BJ (cell line): ENCODE results near the gene CTRL. TPM values are rescaled to one million over a fixed set of nuclear protein-coding genes. Genes with fewer than 3 reads are reported as not detected.

Experiments
- CTCF ChIA-PET: fragments of 350-600 bp; formaldehyde crosslinking; extraction: SDS; loops from one replicate; lab custom pipeline; 2021; ENCODE audit warnings: antibody characterized with exemption, inconsistent platforms; lab: Yijun Ruan, JAX
- POLR2A ChIA-PET: fragments of 300-600 bp; sonication (Branson Sonifier 250); formaldehyde crosslinking; extraction: SDS; loops from one replicate; lab custom pipeline; 2021; ENCODE audit warnings: antibody characterized with exemption; lab: Charles Lee
- DNase-seq: peaks from one replicate; pipeline ENCODE4 v3.0.0-alpha.2; 2011; ENCODE audit warnings: low read depth
- H3K27me3 ChIP-seq: 2 replicates; pipeline ENCODE4 v1.6.0; 2011; ENCODE audit warnings: low read length; ENCODE audit not compliant: control insufficient read depth, insufficient read depth
- H3K36me3 ChIP-seq: 2 replicates; pipeline ENCODE4 v1.5.1; 2011; ENCODE audit warnings: low read length; ENCODE audit not compliant: control insufficient read depth, insufficient read depth
- H3K4me3 ChIP-seq: 2 replicates; pipeline ENCODE4 v1.5.1; 2011; ENCODE audit warnings: low read depth, mild to moderate bottlenecking, control low read depth, low read length
- polyA plus RNA-seq: library from polyadenylated mRNA; depleted of rRNA; stranded (reverse); fragments of >200 nt; gene quantifications from 2 replicates; pipeline ENCODE4 v1.2.3, GENCODE V29; 2011; rRNA removed
- small RNA-seq: library from RNA; depleted of rRNA; stranded (forward); fragments of <200 nt; gene quantifications from one replicate; pipeline ENCODE3, GENCODE V24; 2012; ENCODE audit warnings: low replicate concordance, low read depth; ENCODE audit not compliant: insufficient read length
- TF ChIP-seq, protein P1 (sequence below): IDR thresholded peaks from 2 replicates; pipeline ENCODE4 v1.5.1; 2011; ENCODE audit warnings: low read depth, mild to moderate bottlenecking, control low read depth, inconsistent platforms, low read length, moderate library complexity; ENCODE audit not compliant: insufficient read depth

Gene CTRL
- polyA plus RNA-seq, 1 experiment: 0.58 TPM

DNA sequence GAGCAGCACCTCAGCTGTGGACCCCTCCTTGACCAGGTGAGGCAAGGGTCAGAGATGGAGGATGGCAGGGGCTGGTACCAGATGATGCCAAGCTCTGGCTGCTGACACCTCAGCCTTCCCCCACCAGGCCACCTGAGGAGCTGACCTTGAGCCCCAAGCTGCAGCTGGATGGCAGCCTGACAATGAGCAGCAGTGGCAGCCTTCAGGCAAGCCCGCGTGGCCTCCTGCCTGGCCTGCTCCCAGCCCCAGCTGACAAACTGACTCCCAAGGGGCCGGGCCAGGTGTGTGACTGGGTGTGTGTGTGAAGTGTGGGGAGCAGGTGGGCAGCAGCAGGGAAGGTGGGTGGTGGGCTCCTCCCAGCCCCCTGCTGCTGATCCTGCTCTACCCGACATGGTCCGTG lies 51.7 kb downstream of the CTRL start:
- H3K36me3 ChIP-seq: peaks cover 77% of the 10 kb centered on the region
- no peak overlapping the region for H3K4me3 ChIP-seq
- no peaks in the 10 kb centered on the region for H3K27me3 ChIP-seq
- no peak for DNase-seq
- CTCF ChIA-PET: interaction anchor here (0.8 to 1.4 kb wide), 2 partner anchors 55 to 63 kb away, joined by 3 to 6 read pairs; no protein-coding TSS in a partner anchor
- TF ChIP-seq, protein P1, sequence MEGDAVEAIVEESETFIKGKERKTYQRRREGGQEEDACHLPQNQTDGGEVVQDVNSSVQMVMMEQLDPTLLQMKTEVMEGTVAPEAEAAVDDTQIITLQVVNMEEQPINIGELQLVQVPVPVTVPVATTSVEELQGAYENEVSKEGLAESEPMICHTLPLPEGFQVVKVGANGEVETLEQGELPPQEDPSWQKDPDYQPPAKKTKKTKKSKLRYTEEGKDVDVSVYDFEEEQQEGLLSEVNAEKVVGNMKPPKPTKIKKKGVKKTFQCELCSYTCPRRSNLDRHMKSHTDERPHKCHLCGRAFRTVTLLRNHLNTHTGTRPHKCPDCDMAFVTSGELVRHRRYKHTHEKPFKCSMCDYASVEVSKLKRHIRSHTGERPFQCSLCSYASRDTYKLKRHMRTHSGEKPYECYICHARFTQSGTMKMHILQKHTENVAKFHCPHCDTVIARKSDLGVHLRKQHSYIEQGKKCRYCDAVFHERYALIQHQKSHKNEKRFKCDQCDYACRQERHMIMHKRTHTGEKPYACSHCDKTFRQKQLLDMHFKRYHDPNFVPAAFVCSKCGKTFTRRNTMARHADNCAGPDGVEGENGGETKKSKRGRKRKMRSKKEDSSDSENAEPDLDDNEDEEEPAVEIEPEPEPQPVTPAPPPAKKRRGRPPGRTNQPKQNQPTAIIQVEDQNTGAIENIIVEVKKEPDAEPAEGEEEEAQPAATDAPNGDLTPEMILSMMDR: no peak
- POLR2A ChIA-PET: no interaction called here

Small RNAs within 50 kb of the gene (small RNA-seq; reads per million reads assigned to genes)
- gene NRN1L: not detected

Other genes with a start within 250 kb of the CTRL start
- gene GFOD2, start 212.5 kb downstream of the CTRL start, polyA plus RNA-seq: 11.4 and 13.6 TPM in 2 replicates
- gene RANBP10, start 125.3 kb downstream of the CTRL start, polyA plus RNA-seq: 11.5 and 17.6 TPM in 2 replicates
- 0.96 and 1.6 TPM in 2 replicates for gene TSNAXIP1, start 125.0 kb downstream of the CTRL start, polyA plus RNA-seq
- 20.1 and 25.8 TPM in 2 replicates for gene THAP11, start 89.5 kb downstream of the CTRL start, polyA plus RNA-seq
- 173 and 230 TPM in 2 replicates for gene NUTF2, start 84.9 kb downstream of the CTRL start, polyA plus RNA-seq
- 26.2 and 42.4 TPM in 2 replicates for gene CENPT, start 84.2 kb downstream of the CTRL start, polyA plus RNA-seq
- 19.9 and 27.4 TPM in 2 replicates for gene EDC4, start 58.8 kb downstream of the CTRL start, polyA plus RNA-seq
- gene NRN1L, start 47.0 kb downstream of the CTRL start, polyA plus RNA-seq: 0.22 and 0.27 TPM in 2 replicates
- 26.0 and 45.5 TPM in 2 replicates for gene PSKH1, start 38.6 kb downstream of the CTRL start, polyA plus RNA-seq
- 24.8 and 29.1 TPM in 2 replicates for gene PSMB10, start 5.0 kb upstream of the CTRL start, polyA plus RNA-seq
- 7.9 and 13.6 TPM in 2 replicates for gene LCAT, start 12.3 kb upstream of the CTRL start, polyA plus RNA-seq
- gene SLC12A4, start 36.8 kb upstream of the CTRL start, polyA plus RNA-seq: 64.4 and 115 TPM in 2 replicates
- not detected in 2 replicates for gene DPEP3, start 48.6 kb upstream of the CTRL start, polyA plus RNA-seq
- 0.10 and 0.25 TPM in 2 replicates for gene DPEP2, start 67.6 kb upstream of the CTRL start, polyA plus RNA-seq
- not detected in 2 replicates for gene DPEP2NB, start 84.0 kb upstream of the CTRL start, polyA plus RNA-seq
- 8.1 and 10.1 TPM in 2 replicates for gene DDX28, start 91.4 kb upstream of the CTRL start, polyA plus RNA-seq
- 12.9 and 18.3 TPM in 2 replicates for gene DUS2, start 91.4 kb upstream of the CTRL start, polyA plus RNA-seq
- 10.5 and 14.9 TPM in 2 replicates for gene NFATC3, start 153.5 kb upstream of the CTRL start, polyA plus RNA-seq